K562 (cell line): ENCODE measurements around the gene MRPS18B. TPM values are rescaled to one million over a fixed set of nuclear protein-coding genes. Genes with fewer than 3 reads are reported as not detected.

Experiments
- ATAC-seq: fragments of 200-7000 bp; cut with Tn5 transposase; 3 replicates; pipeline ENCODE4 v1.9.1; 2020; ENCODE audit warnings: moderate library complexity
- BruUV-seq: library from RNA; stranded (reverse); fragments of 400-500 nt; replicated peaks from 2 replicates; lab custom pipeline; 2021; lab: Mats Ljungman, UMichigan
- CTCF ChIA-PET: fragments of 300-600 bp; formaldehyde crosslinking; extraction: SDS; loops from one replicate; lab custom pipeline; 2021; ENCODE audit warnings: low intra/inter-chr PET ratio; lab: Yijun Ruan, JAX
- POLR2A ChIA-PET: fragments of 300-600, 350-650 bp; sonication (Branson Sonifier 250); formaldehyde crosslinking; extraction: SDS; loops from one replicate; lab custom pipeline; 2021; ENCODE audit warnings: antibody characterized with exemption, inconsistent platforms; lab: Yijun Ruan, JAX
- DNase-seq, 4 experiments: peaks; one replicate each; pipeline versions ENCODE4 v3.0.0 to v3.0.0-alpha.2; 2011 to 2018; ENCODE audit warnings: low spot score in 3 of 4, mixed read lengths in 3 of 4; ENCODE audit errors: extremely low read depth in 1 of 4
- FAIRE-seq: peaks from 2 replicates; lab custom pipeline; 2011; peaks lifted over from hg19 to GRCh38; lab: Jason Lieb, UNC
- H2AFZ ChIP-seq: 2 replicates; pipeline ENCODE4 v1.6.0; 2011; ENCODE audit warnings: low read depth, low read length, control low read depth, inconsistent platforms
- H3K27ac ChIP-seq: fragments of 200-600 bp; 3 replicates; pipeline ENCODE4 v1.8.0; 2011; ENCODE audit warnings: low read depth, mild to moderate bottlenecking, control low read depth, inconsistent platforms, low read length, moderate library complexity, mixed read lengths; ENCODE audit errors: extremely low read depth
- H3K27me3 ChIP-seq, 2 experiments: fragments of 300-600 bp in 1 of 2; 2 replicates in 1 of 2; 3 replicates in 1 of 2; pipeline versions ENCODE4 v1.6.0 to v1.8.0; 2011; ENCODE audit warnings: inconsistent platforms in 2 of 2, low read length in 2 of 2, mild to moderate bottlenecking in 1 of 2, mixed read lengths in 1 of 2, moderate library complexity in 1 of 2; ENCODE audit not compliant: control insufficient read depth in 2 of 2, insufficient read depth in 2 of 2
- H3K36me3 ChIP-seq: fragments of 300-600 bp; 3 replicates; pipeline ENCODE4 v1.8.0; 2011; ENCODE audit warnings: mild to moderate bottlenecking, low read length, inconsistent platforms; ENCODE audit not compliant: control insufficient read depth, insufficient read depth
- H3K4me1 ChIP-seq, 2 experiments: fragments of 200-600 bp in 1 of 2; replicated peaks in 1 of 2; 2 replicates in 1 of 2; 3 replicates in 1 of 2; pipeline versions ENCODE4 v1.5.1 to v1.8.0; 2011; ENCODE audit warnings: inconsistent platforms in 2 of 2, low read length in 2 of 2, mild to moderate bottlenecking in 1 of 2, mixed read lengths in 1 of 2, moderate library complexity in 1 of 2; ENCODE audit not compliant: control insufficient read depth in 2 of 2, insufficient read depth in 2 of 2
- H3K4me2 ChIP-seq: 2 replicates; pipeline ENCODE4 v1.6.1; 2011; ENCODE audit warnings: low read length, control low read depth, inconsistent platforms, mixed read lengths; ENCODE audit not compliant: insufficient read depth
- H3K4me3 ChIP-seq: fragments of 200-600 bp; sonication (generic), shearing (Covaris generic); 2 replicates; pipeline ENCODE4 v1.5.1; 2016; ENCODE audit warnings: control low read depth, inconsistent platforms
- H3K79me2 ChIP-seq: fragments of 200-600 bp; 3 replicates; pipeline ENCODE4 v1.8.0; 2011; ENCODE audit warnings: low read length, inconsistent platforms; ENCODE audit not compliant: control insufficient read depth, insufficient read depth
- H3K9ac ChIP-seq, 2 experiments: 2 replicates each; pipeline versions ENCODE4 v1.6.0 to v1.6.1; 2011; ENCODE audit warnings: low read depth in 2 of 2, low read length in 2 of 2, control low read depth in 1 of 2, inconsistent platforms in 1 of 2, mild to moderate bottlenecking in 1 of 2, mixed read lengths in 1 of 2; ENCODE audit not compliant: insufficient read depth in 1 of 2
- H3K9me1 ChIP-seq: one replicate; pipeline ENCODE4 v1.6.0; 2011; ENCODE audit warnings: inconsistent platforms, mild to moderate bottlenecking, low read length, moderate library complexity; ENCODE audit not compliant: control insufficient read depth, insufficient read depth
- H3K9me3 ChIP-seq: replicated peaks from 2 replicates; pipeline ENCODE4 v1.5.1; 2011; ENCODE audit warnings: low read depth, low read length, inconsistent platforms; ENCODE audit not compliant: control insufficient read depth, insufficient read depth
- H4K20me1 ChIP-seq: replicated peaks from 2 replicates; pipeline ENCODE4 v1.6.1; 2011; ENCODE audit warnings: low read length, inconsistent platforms, mixed read lengths; ENCODE audit not compliant: control insufficient read depth, insufficient read depth
- DEAF1 ChIP-seq: fragments of 450-650 bp; formaldehyde crosslinking; IDR thresholded peaks from 2 replicates; pipeline ENCODE4 v1.4.0; 2020; ENCODE audit warnings: mild to moderate bottlenecking, moderate library complexity
- EGR1 ChIP-seq: fragments of 450-650 bp; conservative IDR thresholded peaks from 2 replicates; pipeline ENCODE4 v1.6.1; 2017; ENCODE audit warnings: mild to moderate bottlenecking
- NONO ChIP-seq, 2 experiments: fragments of 200-400 bp in 1 of 2; fragments of 450-650 bp in 1 of 2; formaldehyde crosslinking in 1 of 2; IDR thresholded peaks; 2 replicates each; pipeline ENCODE4 v1.6.1; 2017; ENCODE audit warnings: low read depth in 2 of 2, mild to moderate bottlenecking in 2 of 2, moderate library complexity in 2 of 2, low read length in 1 of 2
- PHF20 ChIP-seq: fragments of 450-650 bp; IDR thresholded peaks from 2 replicates; pipeline ENCODE4 v1.6.1; 2018; ENCODE audit not compliant: partially characterized antibody
- TBL1XR1 ChIP-seq, 2 experiments: IDR thresholded peaks; 2 replicates each; pipeline ENCODE4 v1.6.1; 2012; ENCODE audit warnings: improper control_type of control experiment in 2 of 2, low read length in 2 of 2, mild to moderate bottlenecking in 1 of 2
- TRIM24 ChIP-seq, 2 experiments: fragments of 450-650 bp; IDR thresholded peaks; 2 replicates each; pipeline ENCODE4 v1.6.1; 2016
- ZNF212 ChIP-seq: fragments of 450-650 bp; formaldehyde crosslinking; IDR thresholded peaks from 2 replicates; pipeline ENCODE4 v1.4.0; 2020; ENCODE audit warnings: mild to moderate bottlenecking
- ZNF696 ChIP-seq: fragments of 250-450 bp; sonication (Bioruptor Pico); conservative IDR thresholded peaks from 2 replicates; pipeline ENCODE4 v1.4.0; 2020; ENCODE audit warnings: mild to moderate bottlenecking, moderate library complexity
- WGBS: fragments of 100-300 bp; shearing (Covaris generic); methylation state at CpG from one replicate; pipeline ENCODE4 v1.1.6; 2016; ENCODE audit warnings: low coverage, mixed read lengths; ENCODE audit not compliant: insufficient coverage; ENCODE audit errors: missing lambda C conversion rate; 5-methylcytosine and 5-hydroxymethylcytosine counted together
- in situ Hi-C: fragments of 300-500 bp; cut with MboI; formaldehyde crosslinking; loops from 4 replicates; pipeline ENCODE4 v1.15.0; 2018; ENCODE audit warnings: inconsistent platforms, mixed read lengths
- intact Hi-C: fragments of 100-400 bp; cut with micrococcal nuclease; formaldehyde crosslinking; loops from 2 replicates; pipeline ENCODE4 v1.14.2; 2022
- polyA plus RNA-seq, 8 experiments: library from polyadenylated mRNA; depleted of rRNA in 4 of 8; stranded (reverse) in 5 of 8; unstranded in 3 of 8; fragments of >200 nt; fragmentation: Nextera tagmentation in 2 of 8; fragmentation: Illumina TruSeq in 1 of 8; extraction: Ambion mirVana in 2 of 8; extraction: Trizol in 1 of 8; gene quantifications; 2 replicates each; pipeline versions ENCODE4 v1.2.1 to v1.2.3, GENCODE V29; 2011 to 2014; ENCODE audit warnings: inconsistent platforms in 1 of 8, missing spikeins in 1 of 8
- total RNA-seq, 7 experiments: library from RNA; depleted of rRNA in 6 of 7; stranded (reverse); fragments of >200 nt in 6 of 7; fragmentation: Illumina TruSeq in 2 of 7; extraction: Trizol in 2 of 7; gene quantifications; 2 replicates each; pipeline versions ENCODE4 v1.2.1 to v1.2.3, GENCODE V29; 2011 to 2021; ENCODE audit warnings: low replicate concordance in 1 of 7

The MRPS18B gene
- total and polyA plus RNA-seq, 9 of the 15 experiments (the other 6 are each of a cell fraction or from before 2014, with no cell fraction given), result 132 to 383 (median 178) TPM

DNA sequence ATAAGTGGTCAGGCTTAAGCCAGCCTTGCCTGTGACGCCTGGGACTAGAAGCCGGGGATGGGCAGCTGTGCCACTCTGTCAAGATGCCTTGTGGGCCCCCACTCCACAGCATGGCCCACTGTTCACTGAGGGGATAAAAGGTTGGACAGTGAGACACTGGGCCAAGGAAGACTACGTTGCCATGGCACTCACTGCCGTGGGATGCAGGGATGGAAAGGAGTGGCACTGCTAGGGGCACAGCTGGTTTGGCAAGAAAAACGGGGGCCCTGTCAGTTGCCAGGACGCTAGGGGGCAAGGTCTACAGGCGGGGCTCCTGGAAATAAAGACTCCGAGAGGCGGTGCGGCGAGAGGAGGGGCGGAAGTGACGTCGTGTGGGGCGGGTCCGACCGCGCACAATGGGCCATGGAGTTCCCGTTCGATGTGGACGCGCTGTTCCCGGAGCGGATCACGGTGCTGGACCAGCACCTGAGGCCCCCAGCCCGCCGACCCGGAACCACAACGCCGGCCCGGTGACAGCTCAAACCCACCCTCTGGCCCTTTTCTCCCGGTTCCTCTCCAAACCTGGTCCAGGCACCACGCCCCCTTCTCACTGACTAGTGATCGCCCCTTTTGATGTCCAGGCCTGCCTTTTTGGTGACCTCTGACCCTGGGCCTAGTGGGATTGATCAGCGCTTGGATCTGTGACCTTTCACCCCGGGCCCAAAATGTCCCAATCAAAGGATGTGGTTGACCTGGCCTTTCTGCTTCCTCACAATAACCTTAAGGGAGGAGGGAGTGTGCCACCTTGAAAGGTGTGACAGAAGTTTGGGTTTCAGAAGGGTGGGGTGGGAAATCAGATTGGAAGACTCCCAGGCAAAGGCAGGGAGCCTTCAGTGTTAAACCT lies 9.1 kb downstream of the MRPS18B start, which contains the start of gene ATAT1 (continued):
- 0 out of 4 replicates have a peak, but pooled peaks of 1 of the 2 experiments have one; percentile 22 for TF ChIP-seq NONO (IDR thresholded peaks at IDR 0.05; ENCODE audit: low read depth in 2 of 2, low read length in 1 of 2)
- TF ChIP-seq TBL1XR1 (IDR thresholded peaks at IDR 0.05; ENCODE audit: low read length in 2 of 2), result no peak
- TF ChIP-seq ZNF212 (CRISPR knock-in tag), result 0 out of 2 replicates have a peak, but pooled peaks have one; percentile 46
- no peak for TF ChIP-seq ZNF696 (CRISPR knock-in tag)
- peak; percentile 43 for TF ChIP-seq PHF20

GRCh38 chr6:30635834-30636233 lies 18.2 kb downstream of the MRPS18B start:
- no peak overlapping the region for H2AFZ ChIP-seq
- H4K20me1 ChIP-seq, result no peaks in the 10 kb centered on the region
- H3K9me3 ChIP-seq, result no peaks in the 10 kb centered on the region
- H3K27ac ChIP-seq, result no peak overlapping the region
- peaks cover 9% of the 10 kb centered on the region; the same call in 2 of the 3 replicates for H3K36me3 ChIP-seq
- intact Hi-C loops, result no loop called here
- POLR2A ChIA-PET, result interaction anchor here (1.2 to 2.3 kb wide), 2 partner anchors 11 to 20 kb away, joined by 4 to 7 read pairs; partner anchors contain the start of gene C6orf136
- no peaks in the 10 kb centered on the region for H3K9me1 ChIP-seq
- no peak overlapping the region for H3K4me2 ChIP-seq
- CTCF ChIA-PET, result no interaction called here
- DNase-seq, result no peak
- no peaks in the 10 kb centered on the region for H3K79me2 ChIP-seq
- FAIRE-seq, result no peak
- no TSS peak for BruUV-seq
- TF ChIP-seq DEAF1 (CRISPR knock-in tag) (no peak), EGR1 (peak; percentile 42; the same call in 1 of the 2 replicates), TRIM24 (IDR thresholded peaks at IDR 0.05) (0 out of 4 replicates have a peak, but pooled peaks of 1 of the 2 experiments have one; percentile 19)
- TF ChIP-seq, all 486 proteins: peak for 2
- in situ Hi-C loops, result no loop called here
- 92% methylated on average over 3 of the region's 3 CpGs for WGBS
- Histone ChIP-seq H3K9ac (no peak overlapping the region), H3K4me1 (peaks cover 0 to 9% of the 10 kb centered on the region in 2 experiments; a peak in 2 of 5 replicates), H3K27me3 (no peaks in the 10 kb centered on the region), H3K4me3 (no peak overlapping the region)
- ATAC-seq, result no peak
